Measurements from ENCODE around the gene APPBP2. TPM values are rescaled to one million over a fixed set of nuclear protein-coding genes. Genes with fewer than 3 reads are reported as not detected.
"Not testable (repeated sequence)": the region's sequence is repeated elsewhere in the genome, so short reads cannot be mapped to it uniquely, and the experiment has no call there.

APPBP2 gene
- total RNA-seq, 1 experiment from 2014 or later = 33.1 TPM

DNA sequence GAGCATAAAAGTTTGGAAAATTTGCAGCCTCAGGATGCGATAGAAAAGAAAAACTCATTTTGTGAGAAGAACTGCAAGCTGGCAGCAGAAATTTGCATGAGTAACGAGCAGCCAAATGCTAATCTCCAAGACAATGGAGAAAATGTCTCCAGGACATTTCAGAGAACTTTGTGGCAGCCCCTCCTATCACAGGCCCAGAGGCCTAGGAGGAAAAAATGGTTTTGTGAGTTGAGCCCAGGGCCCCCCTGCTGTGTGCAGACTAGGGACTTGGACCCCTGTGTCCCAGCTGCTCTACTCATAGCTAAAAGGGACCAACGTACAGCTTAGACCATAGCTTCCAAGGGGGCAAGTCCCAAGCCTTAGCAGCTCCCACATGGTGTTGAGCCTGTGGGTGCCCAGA lies 34.3 kb downstream of the APPBP2 start:
- no TSS peak for BruUV-seq (replicated peaks)
- CTCF ChIA-PET = no interaction called here
- no peaks in the 10 kb centered on the region for H3K4me1 Mint-ChIP-seq (ENCODE audit: insufficient read depth, unreplicated experiment)
- DNase-seq (ENCODE audit: unreplicated experiment) = no peak
- H3K36me3 Mint-ChIP-seq (ENCODE audit: insufficient read depth, unreplicated experiment) = peaks cover 94% of the 10 kb centered on the region
- no peak for TF ChIP-seq CTCF (IDR thresholded peaks at IDR 0.05; ENCODE audit: unreplicated experiment)
- peaks cover 13% of the 10 kb centered on the region for H3K9me3 Mint-ChIP-seq (ENCODE audit: unreplicated experiment)
- intact Hi-C loops (cut with micrococcal nuclease) = no loop called here
- H3K27me3 Mint-ChIP-seq (ENCODE audit: insufficient read depth, unreplicated experiment) = no peaks in the 10 kb centered on the region
- no peak overlapping the region for H3K4me3 Mint-ChIP-seq (ENCODE audit: unreplicated experiment)
- POLR2A ChIA-PET = no interaction called here
- no peak overlapping the region for H3K27ac Mint-ChIP-seq (ENCODE audit: low read depth, unreplicated experiment)

- ChIA-PET CTCF (interaction anchor here (0.6 to 0.7 kb wide), 2 partner anchors 78 to 148 kb away, joined by 3 to 4 read pairs; no protein-coding TSS in a partner anchor), POLR2A (interaction anchor here (0.6 kb wide), 1 partner anchor 57 kb away, joined by 3 read pairs; no protein-coding TSS in a partner anchor)
- H3K27ac Mint-ChIP-seq (ENCODE audit: low read depth, unreplicated experiment); intact Hi-C loops (cut with micrococcal nuclease); H3K4me1 Mint-ChIP-seq (ENCODE audit: insufficient read depth, unreplicated experiment); BruUV-seq (replicated peaks); H3K4me3 Mint-ChIP-seq (ENCODE audit: unreplicated experiment); H3K27me3 Mint-ChIP-seq (ENCODE audit: insufficient read depth, unreplicated experiment); DNase-seq (ENCODE audit: unreplicated experiment): not testable (repeated sequence)
- H3K9me3 Mint-ChIP-seq (ENCODE audit: unreplicated experiment) = peaks cover 13% of the 10 kb centered on the region
- H3K36me3 Mint-ChIP-seq (ENCODE audit: insufficient read depth, unreplicated experiment) = peaks cover 89% of the 10 kb centered on the region
These were observed 35.4 kb downstream of the APPBP2 start for GRCh38 chr17:60490594-60490993.

DNA sequence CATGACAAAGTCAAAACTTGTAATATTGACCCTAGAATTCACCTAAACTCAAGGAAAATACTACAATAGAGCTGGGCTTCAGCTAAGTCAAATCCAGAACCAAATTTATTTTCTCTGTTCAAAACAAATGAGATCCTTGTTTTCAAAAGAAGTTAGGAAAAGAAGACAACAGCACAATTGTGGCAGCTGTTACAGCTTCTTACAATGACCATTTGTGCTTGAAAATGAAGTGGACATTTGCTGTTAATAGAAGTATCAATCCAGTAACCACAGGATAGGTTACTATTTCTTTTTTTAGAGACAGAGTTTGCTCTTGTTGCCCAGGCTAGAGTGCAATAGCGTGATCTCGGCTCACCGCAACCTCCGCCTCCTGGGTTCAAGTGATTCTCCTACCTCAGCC lies 44.4 kb downstream of the APPBP2 start:
- no TSS peak for BruUV-seq (replicated peaks)
- no peak for TF ChIP-seq CTCF (IDR thresholded peaks at IDR 0.05; ENCODE audit: unreplicated experiment)
- peaks cover 37% of the 10 kb centered on the region for H3K36me3 Mint-ChIP-seq (ENCODE audit: insufficient read depth, unreplicated experiment)
- intact Hi-C loops (cut with micrococcal nuclease) = no loop called here
- DNase-seq (ENCODE audit: unreplicated experiment) = no peak
- CTCF ChIA-PET = no interaction called here
- H3K4me3 Mint-ChIP-seq (ENCODE audit: unreplicated experiment) = no peak overlapping the region
- no peaks in the 10 kb centered on the region for H3K4me1 Mint-ChIP-seq (ENCODE audit: insufficient read depth, unreplicated experiment)
- no peaks in the 10 kb centered on the region for H3K27me3 Mint-ChIP-seq (ENCODE audit: insufficient read depth, unreplicated experiment)
- no peak overlapping the region for H3K27ac Mint-ChIP-seq (ENCODE audit: low read depth, unreplicated experiment)
- POLR2A ChIA-PET = interaction anchor here (1.4 kb wide), 1 partner anchor 96 kb away, joined by 3 read pairs; no protein-coding TSS in a partner anchor
- H3K9me3 Mint-ChIP-seq (ENCODE audit: unreplicated experiment) = no peaks in the 10 kb centered on the region

DNA sequence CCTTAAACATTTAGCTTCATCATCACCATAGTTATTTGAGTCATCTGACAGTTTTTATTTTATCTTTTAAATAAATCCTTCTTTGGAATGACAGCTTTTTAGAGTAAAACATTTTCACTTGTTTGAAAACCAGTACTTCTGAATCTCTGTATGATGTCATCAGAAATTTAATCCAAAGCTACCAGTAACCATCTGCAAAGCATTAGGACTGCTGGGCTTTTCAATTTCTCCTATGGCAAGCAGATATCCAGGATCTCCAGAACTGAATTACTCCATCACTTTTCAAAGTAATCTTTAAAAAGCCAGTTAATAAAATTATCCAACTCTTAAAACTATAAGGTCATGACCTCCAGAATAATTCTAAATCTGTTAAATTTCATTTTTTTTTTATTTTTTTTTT lies 52.3 kb downstream of the APPBP2 start:
- POLR2A ChIA-PET = interaction anchor here (1.5 to 2.2 kb wide), 2 partner anchors 53 to 203 kb away, joined by 5 read pairs; partner anchors contain the start of genes APPBP2 and BCAS3
- no peaks in the 10 kb centered on the region for H3K27me3 Mint-ChIP-seq (ENCODE audit: insufficient read depth, unreplicated experiment)
- H3K4me1 Mint-ChIP-seq (ENCODE audit: insufficient read depth, unreplicated experiment) = peaks cover 11% of the 10 kb centered on the region
- H3K9me3 Mint-ChIP-seq (ENCODE audit: unreplicated experiment) = no peaks in the 10 kb centered on the region
- CTCF ChIA-PET = no interaction called here
- no peak for DNase-seq (ENCODE audit: unreplicated experiment)
- no peak overlapping the region for H3K4me3 Mint-ChIP-seq (ENCODE audit: unreplicated experiment)
- peaks cover 51% of the 10 kb centered on the region for H3K36me3 Mint-ChIP-seq (ENCODE audit: insufficient read depth, unreplicated experiment)
- H3K27ac Mint-ChIP-seq (ENCODE audit: low read depth, unreplicated experiment) = no peak overlapping the region
- no peak for TF ChIP-seq CTCF (IDR thresholded peaks at IDR 0.05; ENCODE audit: unreplicated experiment)
- intact Hi-C loops (cut with micrococcal nuclease) = no loop called here
- BruUV-seq (replicated peaks) = no TSS peak

- H3K27me3 Mint-ChIP-seq (ENCODE audit: insufficient read depth, unreplicated experiment) = no peaks in the 10 kb centered on the region
- intact Hi-C loops (cut with micrococcal nuclease) = no loop called here
- peaks cover 11% of the 10 kb centered on the region for H3K4me1 Mint-ChIP-seq (ENCODE audit: insufficient read depth, unreplicated experiment)
- no peak overlapping the region for H3K4me3 Mint-ChIP-seq (ENCODE audit: unreplicated experiment)
- peaks cover 43% of the 10 kb centered on the region for H3K36me3 Mint-ChIP-seq (ENCODE audit: insufficient read depth, unreplicated experiment)
- no peak for TF ChIP-seq CTCF (IDR thresholded peaks at IDR 0.05; ENCODE audit: unreplicated experiment)
- no peak overlapping the region for H3K27ac Mint-ChIP-seq (ENCODE audit: low read depth, unreplicated experiment)
- no peaks in the 10 kb centered on the region for H3K9me3 Mint-ChIP-seq (ENCODE audit: unreplicated experiment)
- CTCF ChIA-PET = no interaction called here
- no peak for DNase-seq (ENCODE audit: unreplicated experiment)
- no TSS peak for BruUV-seq (replicated peaks)
- POLR2A ChIA-PET = interaction anchor here (2.2 kb wide), 1 partner anchor 205 kb away, joined by 5 read pairs; the partner anchor contains the start of gene BCAS3
These were observed 53.6 kb downstream of the APPBP2 start for GRCh38 chr17:60472449-60472848.

All from MCF 10A (cell line).